C4-2B (cell line): ENCODE data around the gene ALPL.

Source experiments
- ZFX ChIP-seq: fragments of 450-650 bp; IDR thresholded peaks from 2 replicates; pipeline ENCODE4 v1.6.1; 2017
- TF ChIP-seq, protein P1 (sequence below): fragments of 450-650 bp; conservative IDR thresholded peaks from 2 replicates; pipeline ENCODE4 v1.5.1; 2017; ENCODE audit warnings: mild to moderate bottlenecking

DNA sequence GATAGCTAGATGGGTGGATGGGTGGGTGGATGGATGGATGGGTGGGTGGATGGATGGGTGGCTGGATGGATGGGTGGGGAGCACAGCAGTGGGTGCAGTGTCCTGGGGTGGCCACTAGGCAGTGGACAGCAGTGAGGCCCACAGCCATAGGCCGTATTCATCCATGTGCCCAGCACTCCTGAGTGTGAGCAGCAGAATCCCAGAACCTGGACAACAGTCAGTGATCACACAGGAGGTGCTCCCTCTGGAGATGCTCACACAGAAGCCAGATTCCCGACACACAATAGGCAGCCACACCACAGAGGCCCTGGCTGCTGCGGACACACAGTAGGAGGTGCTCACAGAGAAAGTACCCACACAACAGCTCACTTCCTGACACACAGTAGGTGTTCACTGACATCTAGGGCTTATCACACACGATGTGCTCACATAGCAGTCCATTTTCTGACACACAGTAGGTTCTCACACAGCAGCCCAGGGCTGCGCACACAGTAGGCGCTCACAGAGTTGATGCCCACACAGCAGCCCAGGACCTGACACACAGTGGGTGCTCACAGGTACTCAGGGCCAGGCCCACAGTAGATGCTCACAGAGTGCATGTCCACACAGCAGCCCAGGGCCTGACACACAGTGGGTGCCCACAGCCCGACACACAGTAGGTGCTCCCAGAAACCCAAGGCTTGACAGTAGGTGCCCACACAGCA lies 95.9 kb downstream of the ALPL start:
- TF ChIP-seq, protein P1, sequence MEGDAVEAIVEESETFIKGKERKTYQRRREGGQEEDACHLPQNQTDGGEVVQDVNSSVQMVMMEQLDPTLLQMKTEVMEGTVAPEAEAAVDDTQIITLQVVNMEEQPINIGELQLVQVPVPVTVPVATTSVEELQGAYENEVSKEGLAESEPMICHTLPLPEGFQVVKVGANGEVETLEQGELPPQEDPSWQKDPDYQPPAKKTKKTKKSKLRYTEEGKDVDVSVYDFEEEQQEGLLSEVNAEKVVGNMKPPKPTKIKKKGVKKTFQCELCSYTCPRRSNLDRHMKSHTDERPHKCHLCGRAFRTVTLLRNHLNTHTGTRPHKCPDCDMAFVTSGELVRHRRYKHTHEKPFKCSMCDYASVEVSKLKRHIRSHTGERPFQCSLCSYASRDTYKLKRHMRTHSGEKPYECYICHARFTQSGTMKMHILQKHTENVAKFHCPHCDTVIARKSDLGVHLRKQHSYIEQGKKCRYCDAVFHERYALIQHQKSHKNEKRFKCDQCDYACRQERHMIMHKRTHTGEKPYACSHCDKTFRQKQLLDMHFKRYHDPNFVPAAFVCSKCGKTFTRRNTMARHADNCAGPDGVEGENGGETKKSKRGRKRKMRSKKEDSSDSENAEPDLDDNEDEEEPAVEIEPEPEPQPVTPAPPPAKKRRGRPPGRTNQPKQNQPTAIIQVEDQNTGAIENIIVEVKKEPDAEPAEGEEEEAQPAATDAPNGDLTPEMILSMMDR, result no peak
- no peak for TF ChIP-seq ZFX
